ENCODE data around the gene HOXB8. TPM values are rescaled to one million over a fixed set of nuclear protein-coding genes. Genes with fewer than 3 reads are reported as not detected.

HOXB8 gene
- total RNA-seq, 1 donor from 2014 or later = not detected

GRCh38 chr17:48599354-48599753 lies 15.7 kb downstream of the HOXB8 start:
- no peak overlapping the region for H3K27ac ChIP-seq
- H3K4me3 ChIP-seq = no peak overlapping the region
- no peaks in the 10 kb centered on the region for H3K9me3 ChIP-seq
- no peaks in the 10 kb centered on the region for H3K36me3 ChIP-seq
- TF ChIP-seq POLR2A (IDR thresholded peaks at IDR 0.05) (no peak), POLR2AphosphoS5 (IDR thresholded peaks at IDR 0.05; ENCODE audit: insufficient read depth in 1 of 2, low read depth in 1 of 2) (no peak), CTCF (IDR thresholded peaks at IDR 0.05) (no peak)
- no peaks in the 10 kb centered on the region for H3K27me3 ChIP-seq
- intact Hi-C loops (cut with DNase I) = loop anchor here (5.0 to 10.0 kb wide), 2 partner anchors 262 to 575 kb away; no protein-coding TSS in a partner anchor
- peaks cover 37% of the 10 kb centered on the region for H3K4me1 ChIP-seq
- no peak for DNase-seq (ENCODE audit: extremely low spot score in 2 of 2)

- no peaks in the 10 kb centered on the region for H3K27me3 ChIP-seq
- TF ChIP-seq CTCF (IDR thresholded peaks at IDR 0.05) (no peak), POLR2AphosphoS5 (IDR thresholded peaks at IDR 0.05; ENCODE audit: insufficient read depth in 1 of 2, low read depth in 1 of 2) (no peak), POLR2A (IDR thresholded peaks at IDR 0.05) (no peak)
- H3K4me3 ChIP-seq = no peak overlapping the region
- no peak overlapping the region for H3K27ac ChIP-seq
- intact Hi-C loops (cut with DNase I) = loop anchor here (5.0 to 10.0 kb wide), 2 partner anchors 261 to 574 kb away; no protein-coding TSS in a partner anchor
- no peaks in the 10 kb centered on the region for H3K9me3 ChIP-seq
- DNase-seq (ENCODE audit: extremely low spot score in 2 of 2) = no peak
- H3K4me1 ChIP-seq = peaks cover 37% of the 10 kb centered on the region
- H3K36me3 ChIP-seq = no peaks in the 10 kb centered on the region
Observed at GRCh38 chr17:48598736-48599135, 16.4 kb downstream of the HOXB8 start.

GRCh38 chr17:48597778-48598631 lies 17.1 kb downstream of the HOXB8 start:
- peak overlapping the region; percentile 42 to 45 for H3K4me3 ChIP-seq
- peaks cover 43% of the 10 kb centered on the region for H3K4me1 ChIP-seq
- DNase-seq (ENCODE audit: extremely low spot score in 2 of 2) = no peak
- peaks cover 1% of the 10 kb centered on the region for H3K27me3 ChIP-seq
- H3K36me3 ChIP-seq = no peaks in the 10 kb centered on the region
- no peak overlapping the region for H3K27ac ChIP-seq
- no peaks in the 10 kb centered on the region for H3K9me3 ChIP-seq
- intact Hi-C loops (cut with DNase I) = loop anchor here (5.0 to 10.0 kb wide), 2 partner anchors 261 to 573 kb away; no protein-coding TSS in a partner anchor
- no peak for TF ChIP-seq POLR2A (IDR thresholded peaks at IDR 0.05)
- peak in 1 of 2 donors; percentile 31 for TF ChIP-seq POLR2AphosphoS5 (IDR thresholded peaks at IDR 0.05; ENCODE audit: insufficient read depth in 1 of 2, low read depth in 1 of 2)
- no peak for TF ChIP-seq CTCF (IDR thresholded peaks at IDR 0.05)

- H3K27me3 ChIP-seq = peaks cover 6% of the 10 kb centered on the region
Observed at GRCh38 chr17:48597528-48597777, 17.6 kb downstream of the HOXB8 start.

More at GRCh38 chr17:48597528-48597777, 17.6 kb downstream of the HOXB8 start:
- Histone ChIP-seq H3K4me1 (peaks cover 45% of the 10 kb centered on the region), H3K4me3 (peak overlapping the region; percentile 42 to 45), H3K9me3 (no peaks in the 10 kb centered on the region), H3K36me3 (no peaks in the 10 kb centered on the region), H3K27ac (no peak overlapping the region)
- no peak for DNase-seq (ENCODE audit: extremely low spot score in 2 of 2)
- intact Hi-C loops (cut with DNase I) = loop anchor here (5.0 to 10.0 kb wide), 2 partner anchors 260 to 573 kb away; no protein-coding TSS in a partner anchor
- TF ChIP-seq POLR2A (IDR thresholded peaks at IDR 0.05) (no peak), POLR2AphosphoS5 (IDR thresholded peaks at IDR 0.05; ENCODE audit: insufficient read depth in 1 of 2, low read depth in 1 of 2) (no peak), CTCF (IDR thresholded peaks at IDR 0.05) (no peak)
